ENCODE results near the gene CDO1. TPM values are rescaled to one million over a fixed set of nuclear protein-coding genes. Genes with fewer than 3 reads are reported as not detected.

Gene CDO1
- total RNA-seq, 1 donor from 2014 or later: 11.7 TPM

DNA sequence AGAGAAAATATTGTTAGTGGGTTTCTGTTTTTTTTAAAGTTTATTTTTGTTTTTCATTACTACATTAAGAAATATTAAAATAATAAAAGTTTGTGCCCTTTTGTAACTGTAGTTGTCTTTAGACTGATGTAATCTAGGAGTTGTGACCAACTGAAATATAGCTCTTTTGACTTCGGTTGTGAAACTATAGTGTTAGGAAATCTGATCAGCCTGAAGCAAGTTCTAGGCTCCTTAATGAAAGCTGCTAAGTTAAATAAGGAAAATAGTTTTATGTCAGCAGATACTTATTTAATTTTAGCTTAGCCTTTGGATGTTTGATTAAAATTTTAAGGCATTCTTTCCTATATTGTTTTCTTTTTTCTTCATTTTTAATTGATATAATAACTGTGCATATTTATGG is 39.5 kb upstream of the CDO1 start:
- H3K27me3 ChIP-seq (ENCODE audit: control insufficient read depth, insufficient read depth, low read length): no peaks in the 10 kb centered on the region
- no peaks in the 10 kb centered on the region for H3K36me3 ChIP-seq (ENCODE audit: control insufficient read depth, insufficient read depth, low read length)
- H3K4me3 ChIP-seq (ENCODE audit: low read depth, low read length): no peak overlapping the region
- no peak for DNase-seq (ENCODE audit: low read depth)
- TF ChIP-seq, protein P1, sequence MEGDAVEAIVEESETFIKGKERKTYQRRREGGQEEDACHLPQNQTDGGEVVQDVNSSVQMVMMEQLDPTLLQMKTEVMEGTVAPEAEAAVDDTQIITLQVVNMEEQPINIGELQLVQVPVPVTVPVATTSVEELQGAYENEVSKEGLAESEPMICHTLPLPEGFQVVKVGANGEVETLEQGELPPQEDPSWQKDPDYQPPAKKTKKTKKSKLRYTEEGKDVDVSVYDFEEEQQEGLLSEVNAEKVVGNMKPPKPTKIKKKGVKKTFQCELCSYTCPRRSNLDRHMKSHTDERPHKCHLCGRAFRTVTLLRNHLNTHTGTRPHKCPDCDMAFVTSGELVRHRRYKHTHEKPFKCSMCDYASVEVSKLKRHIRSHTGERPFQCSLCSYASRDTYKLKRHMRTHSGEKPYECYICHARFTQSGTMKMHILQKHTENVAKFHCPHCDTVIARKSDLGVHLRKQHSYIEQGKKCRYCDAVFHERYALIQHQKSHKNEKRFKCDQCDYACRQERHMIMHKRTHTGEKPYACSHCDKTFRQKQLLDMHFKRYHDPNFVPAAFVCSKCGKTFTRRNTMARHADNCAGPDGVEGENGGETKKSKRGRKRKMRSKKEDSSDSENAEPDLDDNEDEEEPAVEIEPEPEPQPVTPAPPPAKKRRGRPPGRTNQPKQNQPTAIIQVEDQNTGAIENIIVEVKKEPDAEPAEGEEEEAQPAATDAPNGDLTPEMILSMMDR (IDR thresholded peaks at IDR 0.05; ENCODE audit: insufficient read depth, low read length, poor library complexity, severe bottlenecking): no peak

DNA sequence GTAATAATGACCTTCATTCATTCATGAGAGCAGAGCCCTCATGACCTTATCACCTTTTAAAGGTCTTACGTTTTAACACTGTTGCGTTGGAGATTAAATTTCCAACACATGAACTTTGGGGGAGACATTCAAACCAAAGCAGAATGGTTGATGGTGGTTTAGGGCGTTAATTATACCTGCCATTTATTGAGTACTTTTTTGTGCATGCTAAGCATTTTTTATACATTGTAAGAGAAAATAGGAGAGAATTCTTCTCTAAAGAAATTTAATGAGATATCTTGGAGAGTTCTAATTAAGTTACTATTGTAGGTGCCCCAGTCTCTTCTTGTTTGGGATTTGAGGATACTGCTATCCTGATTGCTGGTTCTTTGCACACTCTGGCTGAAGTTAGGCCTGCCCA is 37.7 kb upstream of the CDO1 start:
- TF ChIP-seq, protein P1 (IDR thresholded peaks at IDR 0.05; ENCODE audit: insufficient read depth, low read length, poor library complexity, severe bottlenecking): no peak
- H3K4me3 ChIP-seq (ENCODE audit: low read depth, low read length): no peak overlapping the region
- H3K36me3 ChIP-seq (ENCODE audit: control insufficient read depth, insufficient read depth, low read length): no peaks in the 10 kb centered on the region
- no peak for DNase-seq (ENCODE audit: low read depth)
- H3K27me3 ChIP-seq (ENCODE audit: control insufficient read depth, insufficient read depth, low read length): no peaks in the 10 kb centered on the region

DNA sequence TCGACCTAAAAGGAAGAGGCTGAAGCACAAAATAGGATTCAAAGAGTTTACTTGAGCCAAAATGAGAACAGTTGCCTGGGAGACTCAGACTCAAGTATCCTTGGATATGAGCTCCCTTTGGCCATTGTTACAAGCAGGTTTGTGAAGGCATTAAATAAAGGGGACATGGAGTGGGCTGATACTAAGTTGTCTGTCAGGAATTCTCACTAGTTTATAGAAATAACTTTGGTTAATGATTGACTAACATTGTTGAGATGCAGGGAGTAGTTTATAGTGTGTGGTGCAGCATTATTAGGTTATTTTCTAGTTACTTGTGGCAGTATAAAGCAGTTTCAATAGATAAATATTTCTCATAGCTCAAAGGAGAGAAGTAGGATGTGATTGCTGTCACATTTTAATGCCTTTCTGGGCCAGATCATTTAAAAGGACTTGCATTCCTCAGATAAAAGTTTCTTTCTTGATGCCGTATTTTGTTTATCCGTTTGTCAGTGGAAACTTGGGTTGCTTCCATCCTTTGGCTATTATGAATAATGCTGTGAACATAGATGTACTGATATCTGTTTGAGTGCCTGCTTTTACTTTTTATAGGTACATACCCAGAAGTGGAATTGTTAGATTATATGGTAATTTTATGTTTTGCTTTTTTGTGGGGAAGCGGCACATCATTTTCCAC is 34.4 kb upstream of the CDO1 start:
- H3K36me3 ChIP-seq (ENCODE audit: control insufficient read depth, insufficient read depth, low read length): no peaks in the 10 kb centered on the region
- TF ChIP-seq, protein P1 (IDR thresholded peaks at IDR 0.05; ENCODE audit: insufficient read depth, low read length, poor library complexity, severe bottlenecking): no peak
- no peaks in the 10 kb centered on the region for H3K27me3 ChIP-seq (ENCODE audit: control insufficient read depth, insufficient read depth, low read length)
- no peak overlapping the region for H3K4me3 ChIP-seq (ENCODE audit: low read depth, low read length)
- no peak for DNase-seq (ENCODE audit: low read depth)

DNA sequence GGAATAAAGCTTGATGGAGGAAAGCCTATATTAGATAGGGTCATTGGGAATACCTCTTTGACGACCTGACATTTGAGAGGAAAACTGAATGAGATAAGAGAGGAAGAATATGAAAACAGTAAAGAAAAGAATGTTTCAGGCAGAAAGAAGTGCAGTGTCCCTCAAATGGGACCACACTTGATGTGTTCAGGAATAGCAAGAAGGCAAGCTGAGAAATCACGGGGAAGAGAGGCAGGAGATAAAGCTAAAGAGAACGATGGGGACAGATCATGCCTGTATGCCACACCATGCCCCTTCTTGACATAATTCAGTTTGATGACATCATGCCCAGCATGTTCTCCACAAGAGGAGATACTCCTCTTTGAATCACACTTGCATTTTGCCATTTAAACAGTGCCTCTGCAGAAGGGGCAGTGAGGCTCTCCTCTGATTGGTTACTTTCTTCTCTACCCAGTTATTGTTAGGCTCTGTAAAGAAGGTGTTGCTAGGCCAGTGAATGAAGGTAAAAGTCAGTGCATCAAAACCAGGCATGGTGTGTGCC is 32.9 kb upstream of the CDO1 start:
- no peaks in the 10 kb centered on the region for H3K27me3 ChIP-seq (ENCODE audit: control insufficient read depth, insufficient read depth, low read length)
- H3K4me3 ChIP-seq (ENCODE audit: low read depth, low read length): no peak overlapping the region
- H3K36me3 ChIP-seq (ENCODE audit: control insufficient read depth, insufficient read depth, low read length): no peaks in the 10 kb centered on the region
- no peak for DNase-seq (ENCODE audit: low read depth)
- TF ChIP-seq, protein P1 (IDR thresholded peaks at IDR 0.05; ENCODE audit: insufficient read depth, low read length, poor library complexity, severe bottlenecking): no peak

DNA sequence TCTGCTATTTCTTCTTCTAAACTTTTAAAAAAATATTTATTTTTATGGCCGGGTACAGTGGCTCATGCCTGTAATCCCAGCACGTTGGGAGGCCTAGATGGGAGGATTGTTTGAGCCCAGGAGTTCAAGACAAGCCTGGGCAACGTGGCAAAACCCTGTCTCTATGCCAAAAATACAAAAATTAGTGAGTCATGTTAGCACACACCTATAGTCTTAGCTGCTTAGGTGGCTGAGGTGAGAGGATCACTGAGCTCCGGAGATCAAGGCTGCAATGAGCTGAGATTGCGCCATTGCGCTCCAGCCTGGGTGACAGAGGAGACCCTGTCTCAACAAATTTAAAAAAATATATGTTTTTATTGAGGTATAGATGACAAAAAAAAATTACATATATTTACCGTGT is 30.8 kb upstream of the CDO1 start:
- Histone ChIP-seq H3K27me3 (ENCODE audit: control insufficient read depth, insufficient read depth, low read length) (no peaks in the 10 kb centered on the region), H3K36me3 (ENCODE audit: control insufficient read depth, insufficient read depth, low read length) (no peaks in the 10 kb centered on the region), H3K4me3 (ENCODE audit: low read depth, low read length) (no peak overlapping the region)
- DNase-seq (ENCODE audit: low read depth): no peak
- TF ChIP-seq, protein P1 (IDR thresholded peaks at IDR 0.05; ENCODE audit: insufficient read depth, low read length, poor library complexity, severe bottlenecking): no peak

DNA sequence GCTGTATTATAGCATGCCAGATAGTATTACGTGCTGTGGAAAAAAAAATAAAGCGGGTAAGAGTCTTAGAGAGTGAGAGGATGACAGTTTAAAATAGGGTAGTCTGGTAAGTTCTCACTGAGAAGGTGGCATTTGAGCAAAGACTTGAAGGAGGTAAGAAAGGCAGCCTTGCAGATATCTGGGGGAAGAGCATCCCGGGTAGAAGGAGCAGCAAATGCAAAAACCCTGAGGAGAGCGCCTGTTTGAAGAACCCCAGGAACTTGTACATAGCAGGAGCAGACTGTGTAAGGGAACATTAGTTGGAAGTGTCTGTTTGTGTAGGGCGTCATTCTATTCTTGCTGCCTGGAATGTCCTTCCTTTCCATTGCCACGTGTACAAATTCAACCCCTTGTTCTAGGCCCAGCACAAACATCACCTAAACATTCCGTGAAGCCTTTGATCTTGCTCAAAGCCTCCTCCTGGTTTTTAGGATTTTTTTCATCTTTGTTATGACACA is 27.9 kb upstream of the CDO1 start:
- Histone ChIP-seq H3K4me3 (ENCODE audit: low read depth, low read length) (no peak overlapping the region), H3K36me3 (ENCODE audit: control insufficient read depth, insufficient read depth, low read length) (no peaks in the 10 kb centered on the region), H3K27me3 (ENCODE audit: control insufficient read depth, insufficient read depth, low read length) (no peaks in the 10 kb centered on the region)
- no peak for DNase-seq (ENCODE audit: low read depth)
- TF ChIP-seq, protein P1 (IDR thresholded peaks at IDR 0.05; ENCODE audit: insufficient read depth, low read length, poor library complexity, severe bottlenecking): no peak

Data from kidney epithelial cell (primary cell).